Adrenal gland (tissue), 12 donors: ENCODE results near the gene ZNRF3. TPM values are rescaled to one million over a fixed set of nuclear protein-coding genes. Genes with fewer than 3 reads are reported as not detected.
A peak's percentile ranks its signal among the peaks of the same experiment; 100 is the strongest.
"Not testable (repeated sequence)": the region's sequence is repeated elsewhere in the genome, so short reads cannot be mapped to it uniquely, and the experiment has no call there.

ENCODE experiments used
- DNase-seq, 7 donors: peaks; one replicate each; pipeline ENCODE4 v3.0.0-alpha.2; 2019 to 2020
- H3K27ac ChIP-seq, 5 donors: fragments of 200-600 bp; sonication (generic) in 4 of 5; 1 replicate in 3 of 5; 2 replicates in 2 of 5; pipeline versions ENCODE4 v1.5.1 to v1.8.0; 2016 to 2020; ENCODE audit warnings: mild to moderate bottlenecking in 1 of 5
- H3K27me3 ChIP-seq: fragments of 200-600 bp; 2 replicates; pipeline ENCODE4 v1.8.0; 2021
- H3K36me3 ChIP-seq, 2 donors: fragments of 200-600 bp; replicated peaks in 1 of 2; 1 replicate in 1 of 2; 2 replicates in 1 of 2; pipeline versions ENCODE4 v1.5.1 to v1.8.0; 2018 to 2022
- H3K4me1 ChIP-seq, 2 donors: fragments of 200-600 bp; replicated peaks in 1 of 2; 1 replicate in 1 of 2; 2 replicates in 1 of 2; pipeline versions ENCODE4 v1.5.1 to v1.8.0; 2018 to 2021
- H3K4me3 ChIP-seq, 4 donors: fragments of 200-600 bp; sonication (generic) in 3 of 4; one replicate each; pipeline ENCODE4 v1.5.1; 2016 to 2018
- H3K9me3 ChIP-seq, 3 donors: fragments of 200-600 bp; sonication (generic) in 1 of 3; replicated peaks in 1 of 3; 1 replicate in 2 of 3; 2 replicates in 1 of 3; pipeline versions ENCODE4 v1.5.1 to v1.8.0; 2016 to 2021
- POLR2A ChIP-seq, 2 donors: fragments of 450-650 bp; IDR thresholded peaks; one replicate each; pipeline ENCODE4 v1.6.1; 2017; ENCODE audit warnings: antibody characterized with exemption in 2 of 2, mild to moderate bottlenecking in 2 of 2, moderate library complexity in 1 of 2
- WGBS, 4 donors: extraction: QIAGEN DNeasy Blood & Tissue Kit in 2 of 4; methylation state at CpG; one replicate each; pipeline versions ENCODE4 v1.1.5 to v1.1.7; 2013 to 2017; 5-methylcytosine and 5-hydroxymethylcytosine counted together
- intact Hi-C, 2 donors: fragments of 100-400 bp; cut with DNase I; formaldehyde crosslinking; loops; one replicate each; pipeline versions ENCODE4 v1.14.1 to v1.15.0; 2022 to 2023
- polyA plus RNA-seq, 3 donors: library from polyadenylated mRNA; stranded (reverse); fragments of 200-250 nt in 2 of 3; fragments of 350-450 nt in 1 of 3; fragmentation: Illumina TruSeq in 1 of 3; extraction: RNeasy Lipid Tissue Mini Kit (QIAGEN cat#74804) in 1 of 3; gene quantifications; one replicate each; pipeline ENCODE4 v1.2.3, GENCODE V29; 2013 to 2014
- total RNA-seq, 9 donors: library from RNA; depleted of rRNA in 4 of 9; stranded (reverse); fragments of >200 nt in 4 of 9; fragments of 120-200 nt in 1 of 9; fragmentation: NEBNext Ultra II Directional in 1 of 9; extraction: Animal tissue kit (Norgen Biotek cat#: 25700) in 1 of 9; gene quantifications; one replicate each; pipeline versions ENCODE4 v1.1.0 to v1.2.4, GENCODE V29; 2013 to 2023
- TF ChIP-seq, protein P1 (sequence below), 6 experiments: fragments of 450-650 bp in 4 of 6; fragments of 200-600 bp in 2 of 6; sonication (generic) in 1 of 6; IDR thresholded peaks; 1 replicate in 5 of 6; 2 replicates in 1 of 6; pipeline versions ENCODE4 v1.5.1 to v1.8.0; 2016 to 2021; ENCODE audit warnings: antibody characterized with exemption in 6 of 6, mild to moderate bottlenecking in 2 of 6, moderate library complexity in 1 of 6
- donor health status: healthy with polysubstance abuse.
- donor health status: Bipolar disorder and iron deficiency.
- donor health status: DM: yes; HTN: yes; CAD: no.
- donor health status: DM: no; HTN: no; CAD: no.
- donor health status: DM: no; HTN: no; CAD: no.
- donor health status: DM: yes; HTN: yes; CAD: no.

ZNRF3 gene
- total and polyA plus RNA-seq, 12 donors: 3.1 to 40.9 (median 17.0) TPM

DNA sequence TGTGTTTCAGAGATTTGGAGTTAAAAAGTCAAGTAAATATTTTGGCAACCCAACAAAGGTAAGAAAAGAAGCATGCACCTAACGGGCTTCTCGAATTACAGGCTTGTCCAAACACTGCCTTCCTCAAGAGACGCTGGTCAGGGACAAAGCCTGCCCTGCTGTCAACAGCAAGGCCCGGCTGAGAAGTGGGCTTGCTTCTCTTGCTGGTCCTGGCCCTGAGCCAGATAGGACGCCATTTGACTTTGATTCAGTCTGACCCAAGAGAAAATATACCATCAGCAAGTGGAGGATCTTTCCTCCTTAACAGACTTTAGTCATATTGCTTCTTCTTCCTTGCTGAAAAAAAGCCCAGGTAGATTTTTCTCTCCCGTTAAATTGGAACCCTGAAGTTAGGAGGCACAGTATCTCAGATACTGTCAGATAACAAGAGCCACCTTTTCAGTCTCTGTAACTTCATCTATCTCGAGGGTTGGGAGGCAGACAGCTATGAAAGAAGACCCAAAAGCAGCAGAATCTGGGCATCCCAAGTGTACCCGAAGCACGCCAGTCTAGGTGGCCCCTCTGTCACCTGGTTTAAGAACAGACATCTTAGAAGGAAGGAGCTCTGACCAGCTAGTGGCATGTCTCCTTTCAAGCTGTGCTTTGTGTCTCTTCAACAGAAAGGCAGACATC, 120.7 kb downstream of the ZNRF3 start:
- Histone ChIP-seq H3K36me3 (no peaks in the 10 kb centered on the region), H3K4me1 (peaks cover 15 to 43% of the 10 kb centered on the region in 2 donors), H3K4me3 (no peak overlapping the region), H3K9me3 (no peaks in the 10 kb centered on the region), H3K27ac (peak overlapping the region in 4 of 5 donors; percentile 55 to 91 (median 79)), H3K27me3 (no peaks in the 10 kb centered on the region)
- WGBS, 4 donors: 43 to 63% (median 52%) methylated on average over 9 of the region's 9 CpGs
- intact Hi-C loops: no loop called here
- peak in 6 of 7 donors; percentile 19 to 48 (median 36) for DNase-seq
- TF ChIP-seq, protein P1, sequence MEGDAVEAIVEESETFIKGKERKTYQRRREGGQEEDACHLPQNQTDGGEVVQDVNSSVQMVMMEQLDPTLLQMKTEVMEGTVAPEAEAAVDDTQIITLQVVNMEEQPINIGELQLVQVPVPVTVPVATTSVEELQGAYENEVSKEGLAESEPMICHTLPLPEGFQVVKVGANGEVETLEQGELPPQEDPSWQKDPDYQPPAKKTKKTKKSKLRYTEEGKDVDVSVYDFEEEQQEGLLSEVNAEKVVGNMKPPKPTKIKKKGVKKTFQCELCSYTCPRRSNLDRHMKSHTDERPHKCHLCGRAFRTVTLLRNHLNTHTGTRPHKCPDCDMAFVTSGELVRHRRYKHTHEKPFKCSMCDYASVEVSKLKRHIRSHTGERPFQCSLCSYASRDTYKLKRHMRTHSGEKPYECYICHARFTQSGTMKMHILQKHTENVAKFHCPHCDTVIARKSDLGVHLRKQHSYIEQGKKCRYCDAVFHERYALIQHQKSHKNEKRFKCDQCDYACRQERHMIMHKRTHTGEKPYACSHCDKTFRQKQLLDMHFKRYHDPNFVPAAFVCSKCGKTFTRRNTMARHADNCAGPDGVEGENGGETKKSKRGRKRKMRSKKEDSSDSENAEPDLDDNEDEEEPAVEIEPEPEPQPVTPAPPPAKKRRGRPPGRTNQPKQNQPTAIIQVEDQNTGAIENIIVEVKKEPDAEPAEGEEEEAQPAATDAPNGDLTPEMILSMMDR (IDR thresholded peaks at IDR 0.05): no peak
- TF ChIP-seq POLR2A (IDR thresholded peaks at IDR 0.05): no peak

DNA sequence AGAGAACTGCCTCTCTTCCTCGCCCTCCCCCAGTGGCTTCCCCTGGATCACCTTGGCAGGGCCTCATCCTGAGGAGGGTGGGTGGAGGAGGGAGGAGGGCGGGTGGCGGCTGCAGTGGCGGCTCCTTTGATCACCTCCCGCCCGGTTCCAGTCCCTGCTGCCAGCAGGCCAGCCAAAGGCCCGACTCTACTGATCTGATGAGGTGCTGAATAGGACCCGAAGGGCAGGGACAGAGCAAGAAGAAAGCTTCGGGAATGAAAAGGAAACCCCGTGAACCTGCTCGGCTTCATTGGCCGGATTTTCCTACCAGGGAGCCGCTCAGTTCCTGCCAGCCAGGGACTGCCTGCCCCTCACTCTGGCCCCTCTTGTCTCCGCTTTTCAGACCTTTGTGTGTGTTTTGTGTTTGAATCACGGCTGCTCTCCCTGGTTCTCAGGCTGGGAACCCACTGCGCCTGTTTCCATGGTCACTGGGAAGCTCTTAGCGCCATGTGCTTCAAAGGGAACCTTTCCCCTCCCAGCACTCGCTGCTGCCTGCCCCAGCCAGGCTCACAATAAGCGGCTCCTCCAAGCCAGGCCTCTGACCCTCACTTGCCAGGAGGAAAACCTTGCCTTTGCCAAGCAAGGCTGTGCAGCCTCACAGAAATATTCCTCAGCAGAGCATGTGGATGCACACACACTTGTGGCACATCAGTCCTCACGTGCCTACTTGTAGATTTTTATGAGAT, 121.4 kb downstream of the ZNRF3 start:
- intact Hi-C loops: no loop called here
- H3K36me3 ChIP-seq: no peaks in the 10 kb centered on the region
- peaks cover 15 to 42% of the 10 kb centered on the region in 2 donors for H3K4me1 ChIP-seq
- 16 to 27% (median 20%) methylated on average over 10 to 20 of the region's 20 CpGs for WGBS, 4 donors
- peak overlapping the region in 1 of 4 donors; percentile 40 for H3K4me3 ChIP-seq
- H3K9me3 ChIP-seq: no peaks in the 10 kb centered on the region
- TF ChIP-seq, protein P1 (IDR thresholded peaks at IDR 0.05): no peak
- TF ChIP-seq POLR2A (IDR thresholded peaks at IDR 0.05): no peak
- peak overlapping the region in 4 of 5 donors; percentile 55 to 91 (median 79) for H3K27ac ChIP-seq
- DNase-seq: peak; percentile 59 to 84 (median 78)
- H3K27me3 ChIP-seq: no peaks in the 10 kb centered on the region

DNA sequence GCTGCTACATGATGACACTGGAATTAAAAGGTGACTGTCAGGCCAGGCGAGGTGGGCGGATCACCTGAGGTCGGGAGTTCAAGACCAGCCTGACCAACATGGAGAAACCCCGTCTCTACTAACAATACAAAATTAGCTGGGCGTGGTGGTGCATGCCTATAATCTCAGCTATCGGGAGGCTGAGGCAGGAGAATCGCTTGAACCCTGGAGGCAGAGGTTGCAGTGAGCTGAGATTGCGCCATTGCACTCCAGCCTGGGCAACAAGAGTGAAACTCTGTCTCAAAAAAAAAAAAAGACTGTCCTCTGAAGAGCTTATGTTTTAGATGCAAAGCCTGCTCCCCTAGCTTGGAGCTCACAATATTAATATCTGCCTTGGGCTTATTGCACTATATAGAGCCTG, 122.4 kb downstream of the ZNRF3 start:
- H3K36me3 ChIP-seq, H3K27me3 ChIP-seq, H3K4me3 ChIP-seq, H3K9me3 ChIP-seq, DNase-seq, intact Hi-C loops: not testable (repeated sequence)
- H3K4me1 ChIP-seq: peaks cover 15 to 38% of the 10 kb centered on the region in 2 donors
- H3K27ac ChIP-seq: peak overlapping the region in 3 of 5 donors; percentile 62 to 87 (median 71)
- 88 to 95% (median 91%) methylated on average over 8 of the region's 8 CpGs for WGBS, 4 donors

DNA sequence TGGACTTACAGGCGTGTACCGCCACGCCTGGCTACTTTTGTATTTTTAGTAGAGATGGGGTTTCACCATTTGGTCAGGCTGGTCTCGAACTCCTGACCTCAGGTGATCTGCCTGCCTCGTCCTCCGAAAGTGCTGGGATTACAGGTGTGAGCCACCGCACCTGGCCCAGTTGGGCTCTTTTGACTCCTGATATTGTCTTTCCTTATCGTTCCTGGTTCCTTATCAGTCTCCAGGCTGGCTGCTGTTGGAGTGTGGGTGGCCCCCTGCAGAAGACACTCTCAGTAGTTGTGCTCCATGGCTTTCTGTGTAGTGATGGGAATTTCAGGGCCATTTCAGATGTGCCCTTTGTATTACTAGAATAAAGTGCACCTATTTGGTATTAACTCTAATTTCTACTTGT, 123.0 kb downstream of the ZNRF3 start:
- intact Hi-C loops: no loop called here
- Histone ChIP-seq H3K27ac (no peak overlapping the region), H3K4me1 (peaks cover 20 to 38% of the 10 kb centered on the region in 2 donors), H3K36me3 (no peaks in the 10 kb centered on the region), H3K4me3 (no peak overlapping the region), H3K9me3 (no peaks in the 10 kb centered on the region), H3K27me3 (no peaks in the 10 kb centered on the region)
- DNase-seq: no peak
- TF ChIP-seq, protein P1 (IDR thresholded peaks at IDR 0.05): no peak
- TF ChIP-seq POLR2A (IDR thresholded peaks at IDR 0.05): no peak
- WGBS, 4 donors: 78 to 88% (median 83%) methylated on average over 8 of the region's 8 CpGs
